H1 (cell line): Measurements from ENCODE around the gene SNAPC3.

Experiments
- EP300 ChIP-seq, 2 experiments: IDR thresholded peaks; 1 replicate in 1 of 2; 2 replicates in 1 of 2; pipeline ENCODE4 v1.6.1; 2011 to 2012; ENCODE audit warnings: low read depth in 2 of 2, low read length in 2 of 2, mild to moderate bottlenecking in 2 of 2, borderline replicate concordance in 1 of 2, inconsistent platforms in 1 of 2, moderate library complexity in 1 of 2
- JUND ChIP-seq: IDR thresholded peaks from 2 replicates; pipeline ENCODE4 v1.6.1; 2011; ENCODE audit warnings: mild to moderate bottlenecking, improper control_type of control experiment, low read length
- POLR2A ChIP-seq, 2 experiments: IDR thresholded peaks; 1 replicate in 1 of 2; 2 replicates in 1 of 2; pipeline ENCODE4 v1.6.1; 2011; ENCODE audit warnings: low read depth in 2 of 2, low read length in 2 of 2, mild to moderate bottlenecking in 2 of 2; ENCODE audit errors: control extremely low read depth in 1 of 2
- POLR2AphosphoS5 ChIP-seq: IDR thresholded peaks from 2 replicates; pipeline ENCODE4 v1.6.1; 2011; ENCODE audit warnings: low read depth, low read length
- RAD21 ChIP-seq, 2 experiments: IDR thresholded peaks in 1 of 2; conservative IDR thresholded peaks in 1 of 2; 2 replicates each; pipeline ENCODE4 v1.6.1; 2011; ENCODE audit warnings: low read depth in 2 of 2, low read length in 2 of 2, improper control_type of control experiment in 1 of 2, inconsistent platforms in 1 of 2, mild to moderate bottlenecking in 1 of 2, moderate library complexity in 1 of 2
- ZNF274 ChIP-seq: IDR thresholded peaks from 2 replicates; pipeline ENCODE4 v1.7.0; 2012; ENCODE audit warnings: low read length, borderline replicate concordance; ENCODE audit errors: extremely low read depth
- TF ChIP-seq, protein P1 (sequence below), 3 experiments: IDR thresholded peaks; 1 replicate in 2 of 3; 2 replicates in 1 of 3; pipeline versions ENCODE4 v1.5.1 to v1.6.1; 2011; ENCODE audit warnings: low read length in 3 of 3, mild to moderate bottlenecking in 3 of 3, inconsistent platforms in 2 of 3, low read depth in 1 of 3, moderate library complexity in 1 of 3; ENCODE audit not compliant: insufficient read depth in 1 of 3; ENCODE audit errors: control extremely low read depth in 1 of 3
- TF ChIP-seq, protein P2 (sequence below): IDR thresholded peaks from 2 replicates; pipeline ENCODE4 v1.6.1; 2012; ENCODE audit warnings: low read length, inconsistent platforms
- TF ChIP-seq, protein P3 (sequence below): IDR thresholded peaks from 2 replicates; pipeline ENCODE4 v1.6.1; 2012; ENCODE audit warnings: inconsistent platforms

DNA sequence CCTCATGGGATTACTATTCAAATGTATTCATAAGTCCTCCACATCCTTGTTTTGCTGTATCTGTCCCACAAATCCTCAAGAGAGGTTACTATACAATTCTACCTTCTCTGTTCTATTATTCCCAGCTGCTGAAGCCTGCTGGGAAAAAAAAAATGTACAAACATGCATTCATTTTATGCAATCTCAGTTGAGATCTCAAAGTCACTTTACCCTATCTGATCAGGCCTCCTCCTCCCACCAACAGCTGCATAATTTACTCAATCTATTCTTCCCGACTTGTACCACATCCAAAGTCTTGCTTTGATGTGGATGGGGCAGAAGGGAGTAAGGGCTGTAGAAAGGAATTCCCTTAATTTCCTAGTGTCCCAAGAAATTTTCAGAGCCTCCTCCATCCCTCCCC, 59.5 kb downstream of the SNAPC3 start:
- TF ChIP-seq, protein P1, sequence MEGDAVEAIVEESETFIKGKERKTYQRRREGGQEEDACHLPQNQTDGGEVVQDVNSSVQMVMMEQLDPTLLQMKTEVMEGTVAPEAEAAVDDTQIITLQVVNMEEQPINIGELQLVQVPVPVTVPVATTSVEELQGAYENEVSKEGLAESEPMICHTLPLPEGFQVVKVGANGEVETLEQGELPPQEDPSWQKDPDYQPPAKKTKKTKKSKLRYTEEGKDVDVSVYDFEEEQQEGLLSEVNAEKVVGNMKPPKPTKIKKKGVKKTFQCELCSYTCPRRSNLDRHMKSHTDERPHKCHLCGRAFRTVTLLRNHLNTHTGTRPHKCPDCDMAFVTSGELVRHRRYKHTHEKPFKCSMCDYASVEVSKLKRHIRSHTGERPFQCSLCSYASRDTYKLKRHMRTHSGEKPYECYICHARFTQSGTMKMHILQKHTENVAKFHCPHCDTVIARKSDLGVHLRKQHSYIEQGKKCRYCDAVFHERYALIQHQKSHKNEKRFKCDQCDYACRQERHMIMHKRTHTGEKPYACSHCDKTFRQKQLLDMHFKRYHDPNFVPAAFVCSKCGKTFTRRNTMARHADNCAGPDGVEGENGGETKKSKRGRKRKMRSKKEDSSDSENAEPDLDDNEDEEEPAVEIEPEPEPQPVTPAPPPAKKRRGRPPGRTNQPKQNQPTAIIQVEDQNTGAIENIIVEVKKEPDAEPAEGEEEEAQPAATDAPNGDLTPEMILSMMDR (IDR thresholded peaks at IDR 0.05; ENCODE audit: control extremely low read depth in 1 of 3, insufficient read depth in 1 of 3, low read depth in 1 of 3, low read length in 3 of 3) = no peak
- TF ChIP-seq, protein P2, sequence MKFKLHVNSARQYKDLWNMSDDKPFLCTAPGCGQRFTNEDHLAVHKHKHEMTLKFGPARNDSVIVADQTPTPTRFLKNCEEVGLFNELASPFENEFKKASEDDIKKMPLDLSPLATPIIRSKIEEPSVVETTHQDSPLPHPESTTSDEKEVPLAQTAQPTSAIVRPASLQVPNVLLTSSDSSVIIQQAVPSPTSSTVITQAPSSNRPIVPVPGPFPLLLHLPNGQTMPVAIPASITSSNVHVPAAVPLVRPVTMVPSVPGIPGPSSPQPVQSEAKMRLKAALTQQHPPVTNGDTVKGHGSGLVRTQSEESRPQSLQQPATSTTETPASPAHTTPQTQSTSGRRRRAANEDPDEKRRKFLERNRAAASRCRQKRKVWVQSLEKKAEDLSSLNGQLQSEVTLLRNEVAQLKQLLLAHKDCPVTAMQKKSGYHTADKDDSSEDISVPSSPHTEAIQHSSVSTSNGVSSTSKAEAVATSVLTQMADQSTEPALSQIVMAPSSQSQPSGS = no peak
- TF ChIP-seq, protein P3, sequence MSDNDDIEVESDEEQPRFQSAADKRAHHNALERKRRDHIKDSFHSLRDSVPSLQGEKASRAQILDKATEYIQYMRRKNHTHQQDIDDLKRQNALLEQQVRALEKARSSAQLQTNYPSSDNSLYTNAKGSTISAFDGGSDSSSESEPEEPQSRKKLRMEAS = no peak
- TF ChIP-seq POLR2AphosphoS5 = no peak
- TF ChIP-seq ZNF274 = no peak
- no peak for TF ChIP-seq POLR2A (IDR thresholded peaks at IDR 0.05; ENCODE audit: control extremely low read depth in 1 of 2, low read depth in 2 of 2, low read length in 2 of 2)
- no peak for TF ChIP-seq JUND
- TF ChIP-seq EP300 (IDR thresholded peaks at IDR 0.05; ENCODE audit: borderline replicate concordance in 1 of 2, low read depth in 2 of 2, low read length in 2 of 2) = no peak
- TF ChIP-seq RAD21 (IDR thresholded peaks at IDR 0.05 in 1 of 2, conservative IDR thresholded peaks at IDR 0.05 in 1 of 2; ENCODE audit: low read depth in 2 of 2, low read length in 2 of 2) = no peak
